ENCODE measurements around the gene URB2. TPM values are rescaled to one million over a fixed set of nuclear protein-coding genes. Genes with fewer than 3 reads are reported as not detected.

The URB2 gene
- total RNA-seq, 4 donors from 2014 or later, result 6.0 to 12.1 (median 9.2) TPM

DNA sequence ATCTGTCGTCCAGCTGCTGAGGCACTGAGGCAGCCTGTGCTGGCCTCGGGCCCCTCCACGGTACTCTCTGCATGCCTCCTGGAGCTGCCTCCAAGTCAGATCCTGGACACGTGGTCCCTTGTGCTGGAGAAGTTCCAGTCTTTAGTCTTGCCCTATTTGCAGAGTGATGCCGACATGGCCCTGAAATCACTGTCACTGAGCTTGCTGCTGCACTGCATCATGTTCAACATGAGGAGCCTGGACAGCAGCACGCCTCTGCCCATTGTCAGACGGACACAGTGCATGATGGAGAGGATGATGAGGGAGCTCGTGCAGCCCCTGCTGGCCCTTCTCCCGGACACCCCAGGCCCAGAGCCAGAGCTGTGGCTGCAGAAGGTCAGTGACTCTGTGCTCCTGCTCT lies 10.0 kb downstream of the URB2 start:
- Histone ChIP-seq H3K36me3 (peaks cover 0 to 70% of the 10 kb centered on the region in 2 donors), H3K27me3 (no peaks in the 10 kb centered on the region), H3K4me1 (no peaks in the 10 kb centered on the region), H3K4me3 (no peak overlapping the region), H3K9me3 (no peaks in the 10 kb centered on the region), H3K27ac (no peak overlapping the region)
- 97% methylated on average over 4 of the region's 9 CpGs; no CpG with 5 or more reads in 1 of the 2 donors for WGBS, 2 donors (ENCODE audit: low coverage in 1 of 2)
- no peak for ATAC-seq
- TF ChIP-seq POLR2A (IDR thresholded peaks at IDR 0.05) (no peak), EP300 (IDR thresholded peaks at IDR 0.05) (no peak)

DNA sequence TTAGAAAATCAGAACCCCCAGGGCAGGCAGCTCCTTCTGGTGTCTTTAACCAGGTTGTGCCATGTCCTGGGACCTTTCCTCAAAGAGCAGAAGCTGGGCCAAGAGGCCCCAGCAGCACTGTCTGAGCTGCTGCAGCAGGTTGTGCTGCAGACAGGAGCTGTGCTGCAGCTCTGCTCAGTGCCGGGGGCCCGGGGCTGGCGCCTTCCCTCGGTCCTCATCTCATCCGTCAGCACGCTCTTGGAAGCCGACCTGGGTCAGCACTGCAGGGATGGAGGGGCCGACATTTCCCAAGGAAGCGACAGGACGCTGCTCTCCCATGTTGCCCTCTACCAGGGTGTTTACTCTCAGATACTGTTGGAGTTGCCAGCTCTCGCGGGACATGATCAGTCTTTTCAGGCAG lies 11.7 kb downstream of the URB2 start:
- ATAC-seq, result no peak
- WGBS, 2 donors (ENCODE audit: low coverage in 1 of 2), result 86% methylated on average over 4 of the region's 12 CpGs; no CpG with 5 or more reads in 1 of the 2 donors
- no peaks in the 10 kb centered on the region for H3K9me3 ChIP-seq
- H3K4me3 ChIP-seq, result no peak overlapping the region
- no peaks in the 10 kb centered on the region for H3K27me3 ChIP-seq
- H3K4me1 ChIP-seq, result no peaks in the 10 kb centered on the region
- peaks cover 0 to 77% of the 10 kb centered on the region in 2 donors for H3K36me3 ChIP-seq
- H3K27ac ChIP-seq, result no peak overlapping the region
- TF ChIP-seq POLR2A (IDR thresholded peaks at IDR 0.05) (no peak), POLR2AphosphoS5 (IDR thresholded peaks at IDR 0.05) (no peak)

DNA sequence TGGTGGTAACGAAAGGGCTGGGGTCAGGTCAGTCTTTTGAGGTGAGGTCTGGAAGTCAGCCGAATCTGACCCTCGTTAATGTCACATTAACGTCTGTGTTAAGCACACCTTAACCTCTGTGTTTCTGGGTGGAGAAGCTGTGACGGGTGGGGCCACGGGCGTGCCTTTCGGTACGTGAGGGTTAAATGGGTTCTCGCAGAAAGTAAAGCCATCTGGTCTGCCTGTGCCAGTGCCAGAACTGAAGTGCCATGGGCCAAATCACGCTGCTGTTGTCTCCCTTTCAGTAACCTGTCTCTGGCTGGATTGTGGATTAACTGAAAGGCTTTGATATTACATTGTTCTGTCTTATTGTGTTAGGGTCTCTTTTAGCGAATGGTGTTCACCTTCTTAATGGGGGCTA lies 14.4 kb downstream of the URB2 start:
- TF ChIP-seq, protein P1, sequence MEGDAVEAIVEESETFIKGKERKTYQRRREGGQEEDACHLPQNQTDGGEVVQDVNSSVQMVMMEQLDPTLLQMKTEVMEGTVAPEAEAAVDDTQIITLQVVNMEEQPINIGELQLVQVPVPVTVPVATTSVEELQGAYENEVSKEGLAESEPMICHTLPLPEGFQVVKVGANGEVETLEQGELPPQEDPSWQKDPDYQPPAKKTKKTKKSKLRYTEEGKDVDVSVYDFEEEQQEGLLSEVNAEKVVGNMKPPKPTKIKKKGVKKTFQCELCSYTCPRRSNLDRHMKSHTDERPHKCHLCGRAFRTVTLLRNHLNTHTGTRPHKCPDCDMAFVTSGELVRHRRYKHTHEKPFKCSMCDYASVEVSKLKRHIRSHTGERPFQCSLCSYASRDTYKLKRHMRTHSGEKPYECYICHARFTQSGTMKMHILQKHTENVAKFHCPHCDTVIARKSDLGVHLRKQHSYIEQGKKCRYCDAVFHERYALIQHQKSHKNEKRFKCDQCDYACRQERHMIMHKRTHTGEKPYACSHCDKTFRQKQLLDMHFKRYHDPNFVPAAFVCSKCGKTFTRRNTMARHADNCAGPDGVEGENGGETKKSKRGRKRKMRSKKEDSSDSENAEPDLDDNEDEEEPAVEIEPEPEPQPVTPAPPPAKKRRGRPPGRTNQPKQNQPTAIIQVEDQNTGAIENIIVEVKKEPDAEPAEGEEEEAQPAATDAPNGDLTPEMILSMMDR (IDR thresholded peaks at IDR 0.05), result no peak
- TF ChIP-seq POLR2A (IDR thresholded peaks at IDR 0.05) (no peak), EP300 (IDR thresholded peaks at IDR 0.05) (no peak), POLR2AphosphoS5 (IDR thresholded peaks at IDR 0.05) (no peak)
- peaks cover 0 to 82% of the 10 kb centered on the region in 2 donors for H3K36me3 ChIP-seq
- ATAC-seq, result no peak
- H3K9me3 ChIP-seq, result no peaks in the 10 kb centered on the region
- 88 to 100% methylated on average over 2 to 12 of the region's 12 CpGs for WGBS, 2 donors (ENCODE audit: low coverage in 1 of 2)
- no peak overlapping the region for H3K4me3 ChIP-seq
- no peaks in the 10 kb centered on the region for H3K4me1 ChIP-seq
- no peak overlapping the region for H3K27ac ChIP-seq
- H3K27me3 ChIP-seq, result no peaks in the 10 kb centered on the region

DNA sequence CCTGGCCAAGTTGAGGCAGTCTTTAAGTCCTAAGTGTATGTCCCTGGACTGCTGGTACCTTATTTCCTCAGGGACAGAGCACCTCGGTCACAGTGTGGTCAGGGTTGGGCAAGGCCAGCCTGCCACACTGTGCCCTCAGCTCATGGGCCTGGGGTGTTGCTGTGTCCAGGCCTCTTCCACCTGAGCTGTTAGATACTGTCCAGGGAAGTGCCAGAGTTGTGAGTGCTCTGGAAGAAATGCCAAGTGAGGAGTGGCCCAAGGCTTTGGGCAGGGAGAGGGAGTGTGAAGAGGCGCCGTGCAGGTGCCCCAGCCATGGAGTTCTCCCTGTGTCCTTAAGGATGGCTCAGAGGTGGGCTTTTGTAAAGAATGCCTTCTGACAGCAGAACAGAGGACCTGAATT lies 15.3 kb downstream of the URB2 start:
- H3K27me3 ChIP-seq, result no peaks in the 10 kb centered on the region
- H3K4me1 ChIP-seq, result no peaks in the 10 kb centered on the region
- TF ChIP-seq POLR2A (IDR thresholded peaks at IDR 0.05) (no peak), EP300 (IDR thresholded peaks at IDR 0.05) (no peak), POLR2AphosphoS5 (IDR thresholded peaks at IDR 0.05) (no peak)
- TF ChIP-seq, protein P1 (IDR thresholded peaks at IDR 0.05), result no peak
- no peak overlapping the region for H3K4me3 ChIP-seq
- WGBS, 2 donors (ENCODE audit: low coverage in 1 of 2), result no CpG with 5 or more reads among the region's 3 CpGs
- no peak for ATAC-seq
- no peak overlapping the region for H3K27ac ChIP-seq
- H3K9me3 ChIP-seq, result no peaks in the 10 kb centered on the region
- peaks cover 0 to 82% of the 10 kb centered on the region in 2 donors for H3K36me3 ChIP-seq

DNA sequence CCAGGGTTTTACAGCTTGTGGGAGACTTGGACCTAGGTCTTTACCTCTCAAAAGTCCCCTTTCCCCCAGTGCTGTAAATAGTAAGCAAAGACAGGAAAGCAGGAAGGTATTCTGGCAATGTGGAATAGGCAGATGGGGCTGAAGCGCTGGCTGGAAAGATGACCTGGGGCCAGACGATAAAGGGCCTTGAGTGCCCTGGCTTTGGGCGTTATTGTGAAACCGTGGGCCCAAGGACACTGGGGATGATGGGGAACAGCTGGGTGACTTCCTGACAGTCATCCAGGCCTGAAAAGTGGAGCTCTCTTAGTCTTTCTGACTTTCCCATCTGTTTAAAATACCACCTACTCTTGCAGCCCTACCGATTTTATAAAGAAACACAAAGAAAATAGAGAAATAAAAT lies 16.3 kb downstream of the URB2 start:
- TF ChIP-seq EP300 (IDR thresholded peaks at IDR 0.05) (no peak), POLR2AphosphoS5 (IDR thresholded peaks at IDR 0.05) (no peak), POLR2A (IDR thresholded peaks at IDR 0.05) (no peak)
- TF ChIP-seq, protein P1 (IDR thresholded peaks at IDR 0.05), result no peak
- Histone ChIP-seq H3K27me3 (no peaks in the 10 kb centered on the region), H3K27ac (no peak overlapping the region), H3K36me3 (peaks cover 0 to 82% of the 10 kb centered on the region in 2 donors), H3K4me3 (no peak overlapping the region), H3K9me3 (no peaks in the 10 kb centered on the region), H3K4me1 (no peaks in the 10 kb centered on the region)
- 48 to 70% methylated on average over 3 to 5 of the region's 5 CpGs for WGBS, 2 donors (ENCODE audit: low coverage in 1 of 2)
- no peak for ATAC-seq

DNA sequence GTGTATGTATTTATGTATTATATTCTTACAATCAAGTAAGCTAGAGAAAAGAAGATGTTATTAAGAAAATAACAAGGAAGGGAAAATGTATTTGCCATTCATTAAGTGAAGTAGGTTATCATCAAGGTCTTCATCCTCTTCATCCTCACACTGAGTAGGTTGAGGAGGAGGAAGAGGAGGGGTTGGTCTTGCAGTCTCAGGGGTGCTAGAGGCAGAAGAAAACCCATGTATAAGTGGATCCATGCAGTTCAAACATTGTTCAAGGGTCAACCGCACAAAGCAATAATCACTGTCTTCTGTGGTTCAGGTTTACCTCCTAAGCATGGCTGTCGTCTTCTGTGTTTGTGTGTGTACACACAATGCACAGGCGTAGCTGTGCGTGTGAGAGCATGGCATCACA lies 16.9 kb downstream of the URB2 start:
- no peaks in the 10 kb centered on the region for H3K27me3 ChIP-seq
- 100% methylated on average over 1 to 4 of the region's 4 CpGs for WGBS, 2 donors (ENCODE audit: low coverage in 1 of 2)
- no peaks in the 10 kb centered on the region for H3K9me3 ChIP-seq
- no peak overlapping the region for H3K4me3 ChIP-seq
- peaks cover 0 to 82% of the 10 kb centered on the region in 2 donors for H3K36me3 ChIP-seq
- no peak overlapping the region for H3K27ac ChIP-seq
- ATAC-seq, result no peak
- no peak for TF ChIP-seq POLR2AphosphoS5 (IDR thresholded peaks at IDR 0.05)
- TF ChIP-seq, protein P1 (IDR thresholded peaks at IDR 0.05), result no peak
- TF ChIP-seq EP300 (IDR thresholded peaks at IDR 0.05), result no peak
- TF ChIP-seq POLR2A (IDR thresholded peaks at IDR 0.05), result no peak
- no peaks in the 10 kb centered on the region for H3K4me1 ChIP-seq

All from gastroesophageal sphincter (tissue), 4 donors.